WTC11 (cell line): ENCODE measurements around the gene PLCE1. TPM values are rescaled to one million over a fixed set of nuclear protein-coding genes. Genes with fewer than 3 reads are reported as not detected.

Source experiments
- total RNA-seq: library from RNA; stranded (reverse); gene quantifications from 3 replicates; pipeline ENCODE4 v1.2.3, GENCODE V29; 2021

Gene PLCE1
- total RNA-seq, 1 experiment from 2014 or later, result 0.11 TPM

Other genes starting within 250 kb of the PLCE1 start
- gene LGI1, start 236.0 kb upstream of the PLCE1 start, total RNA-seq, result not detected in 3 replicates
- gene SLC35G1, start 100.0 kb upstream of the PLCE1 start, total RNA-seq, result 5.1 to 6.6 TPM (median 5.3 TPM) in 3 replicates